H9 (cell line): ENCODE measurements around the gene CAMTA1. TPM values are rescaled to one million over a fixed set of nuclear protein-coding genes. Genes with fewer than 3 reads are reported as not detected.

ENCODE experiments used
- DNase-seq: peaks from one replicate; pipeline ENCODE4 v3.0.0-alpha.2; 2017
- H2AFZ ChIP-seq: one replicate; pipeline ENCODE4 v1.6.1; 2013; ENCODE audit warnings: mild to moderate bottlenecking, low read length, control low read depth, moderate library complexity
- H2AK5ac ChIP-seq: 2 replicates; pipeline ENCODE4 v1.6.1; 2013; ENCODE audit warnings: low read length, control low read depth, mixed read lengths; ENCODE audit not compliant: insufficient read length
- H2BK120ac ChIP-seq: one replicate; pipeline ENCODE4 v1.6.1; 2013; ENCODE audit warnings: low read depth, mild to moderate bottlenecking, low read length, control low read depth, inconsistent platforms; ENCODE audit not compliant: poor library complexity, severe bottlenecking
- H2BK12ac ChIP-seq: 2 replicates; pipeline ENCODE4 v1.6.1; 2013; ENCODE audit warnings: low read length, control low read depth, mixed read lengths, low read depth; ENCODE audit not compliant: insufficient read length
- H2BK15ac ChIP-seq: 2 replicates; pipeline ENCODE4 v1.6.1; 2013; ENCODE audit warnings: low read depth, low read length, control low read depth
- H2BK20ac ChIP-seq: one replicate; pipeline ENCODE4 v1.6.1; 2013; ENCODE audit warnings: low read depth, mild to moderate bottlenecking, low read length, control low read depth, inconsistent platforms; ENCODE audit not compliant: poor library complexity, severe bottlenecking
- H2BK5ac ChIP-seq: 2 replicates; pipeline ENCODE4 v1.6.1; 2013; ENCODE audit warnings: low read length, control low read depth, mixed read lengths; ENCODE audit not compliant: insufficient read length
- H3K14ac ChIP-seq: 2 replicates; pipeline ENCODE4 v1.6.1; 2013; ENCODE audit warnings: low read length, control low read depth; ENCODE audit not compliant: insufficient read depth
- H3K18ac ChIP-seq: 2 replicates; pipeline ENCODE4 v1.6.1; 2013; ENCODE audit warnings: low read depth, mild to moderate bottlenecking, mixed read lengths, low read length, control low read depth; ENCODE audit not compliant: insufficient read length
- H3K23ac ChIP-seq: 2 replicates; pipeline ENCODE4 v1.6.1; 2013; ENCODE audit warnings: low read length, control low read depth, mixed read lengths, low read depth; ENCODE audit not compliant: insufficient read length
- H3K23me2 ChIP-seq: 2 replicates; pipeline ENCODE4 v1.6.1; 2013; ENCODE audit warnings: low read depth, mild to moderate bottlenecking, mixed read lengths, low read length, control low read depth; ENCODE audit not compliant: insufficient read length, poor library complexity, severe bottlenecking
- H3K27ac ChIP-seq: 2 replicates; pipeline ENCODE4 v1.5.1; 2013; ENCODE audit warnings: low read length, control low read depth, mixed read lengths, low read depth; ENCODE audit not compliant: insufficient read length
- H3K27me3 ChIP-seq: 2 replicates; pipeline ENCODE4 v1.6.1; 2013; ENCODE audit warnings: low read length, control low read depth, inconsistent platforms; ENCODE audit not compliant: insufficient read depth
- H3K4ac ChIP-seq: 2 replicates; pipeline ENCODE4 v1.6.1; 2013; ENCODE audit warnings: low read depth, mild to moderate bottlenecking, control low read depth, inconsistent platforms, low read length, moderate library complexity
- H3K4me1 ChIP-seq: 2 replicates; pipeline ENCODE4 v1.6.1; 2013; ENCODE audit warnings: low read length, control low read depth, inconsistent platforms; ENCODE audit not compliant: insufficient read depth
- H3K4me2 ChIP-seq: 2 replicates; pipeline ENCODE4 v1.6.1; 2013; ENCODE audit warnings: low read length, control low read depth, mixed read lengths; ENCODE audit not compliant: insufficient read length, insufficient read depth
- H3K56ac ChIP-seq: 2 replicates; pipeline ENCODE4 v1.6.1; 2013; ENCODE audit warnings: low read depth, mild to moderate bottlenecking, mixed read lengths, low read length, control low read depth; ENCODE audit not compliant: insufficient read length
- H3K79me1 ChIP-seq: 2 replicates; pipeline ENCODE4 v1.6.1; 2013; ENCODE audit warnings: low read depth, mild to moderate bottlenecking, moderate library complexity, low read length, control low read depth, inconsistent platforms; ENCODE audit not compliant: insufficient read depth, poor library complexity, severe bottlenecking
- H3K79me2 ChIP-seq: 2 replicates; pipeline ENCODE4 v1.6.1; 2013; ENCODE audit warnings: low read length, control low read depth, inconsistent platforms; ENCODE audit not compliant: insufficient read depth
- H3K9ac ChIP-seq: 2 replicates; pipeline ENCODE4 v1.6.1; 2013; ENCODE audit warnings: low read length, control low read depth, mixed read lengths; ENCODE audit not compliant: insufficient read length; ENCODE audit errors: extremely low read depth
- H3K9me3 ChIP-seq: one replicate; pipeline ENCODE4 v1.6.1; 2013; ENCODE audit warnings: low read depth, low read length, inconsistent platforms; ENCODE audit not compliant: control insufficient read depth
- H3T11ph ChIP-seq: one replicate; pipeline ENCODE4 v1.6.1; 2013; ENCODE audit warnings: mild to moderate bottlenecking, low read length, control low read depth, inconsistent platforms
- H4K20me1 ChIP-seq: one replicate; pipeline ENCODE4 v1.6.1; 2013; ENCODE audit not compliant: control insufficient read depth, insufficient read length, insufficient read depth
- H4K5ac ChIP-seq: 2 replicates; pipeline ENCODE4 v1.6.1; 2013; ENCODE audit warnings: low read depth, mild to moderate bottlenecking, mixed read lengths, low read length, control low read depth; ENCODE audit not compliant: insufficient read length
- H4K8ac ChIP-seq: replicated peaks from 2 replicates; pipeline ENCODE4 v1.6.1; 2013; ENCODE audit warnings: low read length, control low read depth, mixed read lengths, low read depth; ENCODE audit not compliant: insufficient read length
- H4K91ac ChIP-seq: 2 replicates; pipeline ENCODE4 v1.6.1; 2013; ENCODE audit warnings: low read depth, mild to moderate bottlenecking, moderate library complexity, mixed read lengths, low read length, control low read depth; ENCODE audit not compliant: insufficient read length
- H3K27ac Mint-ChIP-seq, 3 experiments: 2 replicates in 2 of 3; 3 replicates in 1 of 3; pipeline ENCODE4 v1.8.0; 2020 to 2021; ENCODE audit warnings: mixed read lengths in 3 of 3, mild to moderate bottlenecking in 1 of 3, moderate library complexity in 1 of 3
- H3K27me3 Mint-ChIP-seq: 2 replicates; pipeline ENCODE4 v1.8.0; 2021; ENCODE audit warnings: low read depth, mild to moderate bottlenecking, moderate library complexity, mixed read lengths
- H3K36me3 Mint-ChIP-seq, 3 experiments: 2 replicates in 2 of 3; 3 replicates in 1 of 3; pipeline ENCODE4 v1.8.0; 2020 to 2021; ENCODE audit warnings: low read depth in 3 of 3, mixed read lengths in 3 of 3; ENCODE audit not compliant: insufficient read depth in 1 of 3
- H3K4me1 Mint-ChIP-seq, 2 experiments: 2 replicates each; pipeline ENCODE4 v1.8.0; 2020; ENCODE audit warnings: mixed read lengths in 2 of 2
- H3K4me3 Mint-ChIP-seq, 2 experiments: 2 replicates in 1 of 2; 3 replicates in 1 of 2; pipeline ENCODE4 v1.8.0; 2020 to 2021; ENCODE audit warnings: mild to moderate bottlenecking in 2 of 2, mixed read lengths in 2 of 2, moderate library complexity in 1 of 2
- H3K9me3 Mint-ChIP-seq, 2 experiments: 2 replicates in 1 of 2; 3 replicates in 1 of 2; pipeline ENCODE4 v1.8.0; 2020; ENCODE audit warnings: mild to moderate bottlenecking in 2 of 2, mixed read lengths in 2 of 2, moderate library complexity in 1 of 2
- WGBS: extraction: QIAGEN DNeasy Blood & Tissue Kit; methylation state at CpG from one replicate; pipeline ENCODE4 v1.1.7; 2013; ENCODE audit warnings: missing lambda C conversion rate, low lambda C conversion rate, mixed read lengths; ENCODE audit not compliant: insufficient read length; ENCODE audit errors: extremely low coverage; 5-methylcytosine and 5-hydroxymethylcytosine counted together
- total RNA-seq: library from RNA; stranded (reverse); gene quantifications from 2 replicates; pipeline ENCODE4 v1.2.1, GENCODE V29; 2021
- TF ChIP-seq, protein P1 (sequence below): fragments of 200-600 bp; sonication (generic); conservative IDR thresholded peaks from 3 replicates; pipeline ENCODE4 v1.8.0; 2021; ENCODE audit warnings: antibody characterized with exemption, mild to moderate bottlenecking

The CAMTA1 gene
- total RNA-seq, 1 experiment from 2014 or later, result 115 TPM

DNA sequence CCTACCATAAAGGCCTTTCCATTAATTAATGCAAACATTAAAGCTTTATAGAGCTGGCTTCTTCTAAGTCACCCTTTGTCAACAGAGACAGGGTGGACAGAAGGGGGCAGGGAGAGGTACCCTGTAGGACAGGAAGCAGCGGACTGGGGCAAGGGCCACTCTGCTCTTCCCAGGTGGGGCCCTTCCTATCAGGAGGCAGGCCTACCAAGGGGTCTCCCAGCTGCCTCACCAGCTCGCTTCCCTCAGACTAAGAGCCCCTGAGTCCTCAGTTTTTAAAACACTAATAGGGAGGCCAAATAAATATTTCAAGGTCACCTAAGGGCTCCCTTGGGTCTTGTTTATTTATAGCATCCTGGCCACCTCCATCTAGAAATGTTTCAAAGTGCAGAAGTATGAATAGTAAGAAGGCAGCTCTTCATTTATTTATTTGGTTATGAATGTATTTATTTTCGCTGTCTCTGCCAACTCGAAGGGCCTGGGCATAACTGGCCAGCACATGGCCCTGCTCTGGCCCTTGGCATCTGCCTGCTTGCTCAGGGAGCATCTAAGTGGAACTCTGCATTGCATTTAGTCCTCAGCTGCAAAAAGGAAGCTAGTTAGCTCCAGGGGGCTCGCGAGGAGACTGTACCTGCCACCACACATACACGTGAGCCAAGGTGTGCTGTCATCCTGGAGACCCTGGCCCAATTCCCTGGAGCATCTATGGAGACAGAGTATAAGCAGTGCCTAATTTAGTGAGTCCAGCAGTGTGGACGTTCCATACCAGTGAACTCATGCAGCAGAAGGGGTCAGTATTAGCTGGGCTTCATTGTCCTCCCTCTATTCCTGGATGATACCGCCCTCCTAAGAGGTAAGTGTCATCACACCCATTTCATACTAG, 590.8 kb downstream of the CAMTA1 start:
- Histone ChIP-seq H4K5ac (no peak overlapping the region), H3K56ac (no peak overlapping the region), H3K9me3 (no peaks in the 10 kb centered on the region), H2BK20ac (no peak overlapping the region), H2BK15ac (no peak overlapping the region), H4K8ac (no peak overlapping the region), H3K23ac (no peak overlapping the region), H2AFZ (no peak overlapping the region), H3K14ac (no peak overlapping the region; the same call in 1 of the 2 replicates), H3K18ac (no peak overlapping the region), H3K27me3 (no peaks in the 10 kb centered on the region), H4K20me1 (no peaks in the 10 kb centered on the region), H2AK5ac (no peak overlapping the region), H3K4ac (no peak overlapping the region), H3K27ac (no peak overlapping the region), H3K79me2 (no peaks in the 10 kb centered on the region), H3K9ac (no peak overlapping the region), H3T11ph (no peak overlapping the region), H3K4me2 (no peak overlapping the region), H4K91ac (no peak overlapping the region), H2BK12ac (no peak overlapping the region), H3K79me1 (no peaks in the 10 kb centered on the region), H2BK5ac (no peak overlapping the region), H2BK120ac (no peak overlapping the region), H3K4me1 (peaks cover 2% of the 10 kb centered on the region; the same call in 1 of the 2 replicates), H3K23me2 (no peaks in the 10 kb centered on the region)
- Mint-ChIP-seq H3K9me3 (no peaks in the 10 kb centered on the region), H3K4me3 (no peak overlapping the region; a peak in 1 of 5 replicates), H3K27me3 (no peaks in the 10 kb centered on the region), H3K27ac (peak overlapping the region in 1 of 3 experiments; percentile 49; a peak in 1 of 7 replicates), H3K36me3 (no peaks in the 10 kb centered on the region), H3K4me1 (peaks cover 35 to 46% of the 10 kb centered on the region in 2 experiments)
- WGBS, result no CpG with 5 or more reads among the region's 9 CpGs
- no peak for DNase-seq
- TF ChIP-seq, protein P1, sequence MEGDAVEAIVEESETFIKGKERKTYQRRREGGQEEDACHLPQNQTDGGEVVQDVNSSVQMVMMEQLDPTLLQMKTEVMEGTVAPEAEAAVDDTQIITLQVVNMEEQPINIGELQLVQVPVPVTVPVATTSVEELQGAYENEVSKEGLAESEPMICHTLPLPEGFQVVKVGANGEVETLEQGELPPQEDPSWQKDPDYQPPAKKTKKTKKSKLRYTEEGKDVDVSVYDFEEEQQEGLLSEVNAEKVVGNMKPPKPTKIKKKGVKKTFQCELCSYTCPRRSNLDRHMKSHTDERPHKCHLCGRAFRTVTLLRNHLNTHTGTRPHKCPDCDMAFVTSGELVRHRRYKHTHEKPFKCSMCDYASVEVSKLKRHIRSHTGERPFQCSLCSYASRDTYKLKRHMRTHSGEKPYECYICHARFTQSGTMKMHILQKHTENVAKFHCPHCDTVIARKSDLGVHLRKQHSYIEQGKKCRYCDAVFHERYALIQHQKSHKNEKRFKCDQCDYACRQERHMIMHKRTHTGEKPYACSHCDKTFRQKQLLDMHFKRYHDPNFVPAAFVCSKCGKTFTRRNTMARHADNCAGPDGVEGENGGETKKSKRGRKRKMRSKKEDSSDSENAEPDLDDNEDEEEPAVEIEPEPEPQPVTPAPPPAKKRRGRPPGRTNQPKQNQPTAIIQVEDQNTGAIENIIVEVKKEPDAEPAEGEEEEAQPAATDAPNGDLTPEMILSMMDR, result no peak
